GOT3 (cell line): ENCODE measurements around the gene SIVA1.
"Not testable (repeated sequence)": the region's sequence is repeated elsewhere in the genome, so short reads cannot be mapped to it uniquely, and the experiment has no call there.

Experiments used
- DNase-seq: peaks from one replicate; lab custom pipeline; 2025; ENCODE audit warnings: mixed read lengths; lab: John Stamatoyannopoulos, UW

Gene SIVA1

GRCh38 chr14:104734991-104735779 is 17.8 kb upstream of the SIVA1 start:
- no peak for DNase-seq

- no peak for DNase-seq
Observed at GRCh38 chr14:104735830-104736642, 16.9 kb upstream of the SIVA1 start.

- no peak for DNase-seq
Observed at GRCh38 chr14:104738375-104739019, 14.4 kb upstream of the SIVA1 start.

- DNase-seq: no peak
Observed at GRCh38 chr14:104739026-104739425, 13.9 kb upstream of the SIVA1 start.

GRCh38 chr14:104739546-104740516 is 13.1 kb upstream of the SIVA1 start:
- DNase-seq: no peak

- no peak for DNase-seq
Observed at GRCh38 chr14:104741108-104741802, 11.7 kb upstream of the SIVA1 start.

GRCh38 chr14:104741803-104742251 is 11.1 kb upstream of the SIVA1 start:
- DNase-seq: no peak

GRCh38 chr14:104742586-104743455 is 10.1 kb upstream of the SIVA1 start:
- DNase-seq: no peak

GRCh38 chr14:104743461-104744380 is 9.2 kb upstream of the SIVA1 start:
- DNase-seq: no peak

- no peak for DNase-seq
Observed at GRCh38 chr14:104744484-104744883, 8.5 kb upstream of the SIVA1 start.

GRCh38 chr14:104745431-104745830 is 7.5 kb upstream of the SIVA1 start:
- no peak for DNase-seq

GRCh38 chr14:104746071-104746545 is 6.8 kb upstream of the SIVA1 start:
- DNase-seq: no peak

- DNase-seq: no peak
Observed at GRCh38 chr14:104746934-104747481, 5.9 kb upstream of the SIVA1 start.

GRCh38 chr14:104747876-104748275 is 5.1 kb upstream of the SIVA1 start:
- DNase-seq: no peak

- no peak for DNase-seq
Observed at GRCh38 chr14:104749111-104749649, 3.8 kb upstream of the SIVA1 start.

GRCh38 chr14:104750056-104750752 is 2.7 kb upstream of the SIVA1 start:
- no peak for DNase-seq

- not testable (repeated sequence) for DNase-seq
Observed at GRCh38 chr14:104750753-104751057, 2.2 kb upstream of the SIVA1 start.
